ENCODE results near the gene PSMG4.

GRCh38 chr6:3235486-3235885, 23.3 kb upstream of the PSMG4 start:
- TF ChIP-seq CTCF (IDR thresholded peaks at IDR 0.05 in 2 of 3, conservative IDR thresholded peaks at IDR 0.05 in 1 of 3; ENCODE audit: insufficient read depth in 2 of 3, low read depth in 1 of 3, low read length in 3 of 3), result no peak
- TF ChIP-seq ZZZ3 (IDR thresholded peaks at IDR 0.05), result no peak
- no peak for TF ChIP-seq SRSF9 (IDR thresholded peaks at IDR 0.05; ENCODE audit: borderline replicate concordance, low read depth, low read length)
- no peak for TF ChIP-seq ZBTB33 (CRISPR knock-in tag; IDR thresholded peaks at IDR 0.05)
- no peak for TF ChIP-seq EZH2 (IDR thresholded peaks at IDR 0.05; ENCODE audit: borderline replicate concordance, low read depth, low read length)
- TF ChIP-seq HOMEZ (CRISPR knock-in tag; IDR thresholded peaks at IDR 0.05), result no peak
- no peak for TF ChIP-seq ZNF24 (IDR thresholded peaks at IDR 0.05)
- TF ChIP-seq CHCHD3 (CRISPR knock-in tag; IDR thresholded peaks at IDR 0.05), result no peak
- TF ChIP-seq POLR2A (conservative IDR thresholded peaks at IDR 0.05), result no peak
- TF ChIP-seq ZFP36 (IDR thresholded peaks at IDR 0.05; ENCODE audit: low read depth, low read length, partially characterized antibody), result no peak
- no peak for TF ChIP-seq ZNF644 (tag; IDR thresholded peaks at IDR 0.05; ENCODE audit: low read depth)
- TF ChIP-seq POLR2AphosphoS5 (IDR thresholded peaks at IDR 0.05; ENCODE audit: control insufficient read depth, insufficient read depth, low read depth, low read length), result no peak
